ENCODE results near the gene UXS1.

DNA sequence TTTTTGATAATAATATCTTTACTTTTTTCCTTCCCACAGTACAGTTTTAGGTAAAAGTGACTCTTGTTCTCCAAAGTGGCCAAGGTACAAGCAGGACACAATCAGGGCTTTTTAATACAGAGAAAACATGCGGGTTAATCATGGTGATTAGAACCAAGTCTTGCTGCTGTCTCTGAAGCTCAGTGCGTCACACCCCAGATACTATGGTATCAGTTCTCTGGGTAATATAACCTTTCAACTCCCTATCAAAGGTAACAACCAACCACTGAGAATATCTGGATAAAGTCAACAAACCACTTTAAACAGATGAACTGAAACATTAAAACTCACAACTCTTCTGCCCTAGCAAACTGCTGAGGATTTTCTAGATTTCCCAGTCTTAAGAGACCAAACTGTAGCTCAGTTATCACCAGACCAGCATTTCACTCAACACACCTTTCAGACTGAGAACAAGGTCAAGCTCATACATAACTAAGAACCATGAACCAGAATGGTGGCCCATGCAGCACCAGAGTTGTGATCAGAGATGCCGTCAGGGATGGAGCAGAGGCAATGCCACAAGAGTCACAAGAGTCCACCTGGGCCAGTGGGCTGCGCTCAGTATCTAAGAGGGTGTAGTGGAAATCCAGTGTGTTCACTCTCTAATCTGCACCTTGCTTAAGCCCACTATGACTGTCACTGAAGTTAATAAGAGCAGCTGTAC is 103.0 kb downstream of the UXS1 start:
- TF ChIP-seq CTCF (conservative IDR thresholded peaks at IDR 0.05 in 1 of 2, IDR thresholded peaks at IDR 0.05 in 1 of 2; ENCODE audit: extremely low read depth in 1 of 2, insufficient read depth in 1 of 2, low read depth in 1 of 2, low read length in 2 of 2) (no peak), EZH2 (IDR thresholded peaks at IDR 0.05; ENCODE audit: borderline replicate concordance, low read length) (no peak)

Data from mammary epithelial cell (primary cell).